GM19240 (cell line): ENCODE measurements around the gene COL5A2.

Experiments
- DNase-seq: peaks from one replicate; pipeline ENCODE4 v3.0.0; 2011; ENCODE audit warnings: low spot score; ENCODE audit not compliant: insufficient read length

COL5A2 gene

GRCh38 chr2:189056200-189057106, 123.1 kb downstream of the COL5A2 start:
- DNase-seq: no peak

GRCh38 chr2:189050165-189050712, 129.3 kb downstream of the COL5A2 start:
- DNase-seq: no peak

GRCh38 chr2:189049709-189050164, 129.8 kb downstream of the COL5A2 start:
- no peak for DNase-seq

- no peak for DNase-seq
These were observed 131.4 kb downstream of the COL5A2 start for GRCh38 chr2:189048189-189048588.

GRCh38 chr2:189047171-189047888, 132.2 kb downstream of the COL5A2 start:
- DNase-seq: no peak

GRCh38 chr2:189046320-189046719, 133.2 kb downstream of the COL5A2 start:
- no peak for DNase-seq

GRCh38 chr2:189045836-189046235, 133.7 kb downstream of the COL5A2 start:
- DNase-seq: no peak

- DNase-seq: no peak
These were observed 142.0 kb downstream of the COL5A2 start for GRCh38 chr2:189037518-189037917.

- peak; percentile 1 for DNase-seq
These were observed 154.5 kb downstream of the COL5A2 start for GRCh38 chr2:189024901-189025618.

GRCh38 chr2:189022492-189022891, 157.1 kb downstream of the COL5A2 start:
- no peak for DNase-seq

GRCh38 chr2:189022053-189022481, 157.5 kb downstream of the COL5A2 start:
- no peak for DNase-seq

GRCh38 chr2:189020179-189020578, 159.4 kb downstream of the COL5A2 start:
- DNase-seq: no peak

- no peak for DNase-seq
These were observed 160.9 kb downstream of the COL5A2 start for GRCh38 chr2:189018631-189019030.

- DNase-seq: no peak
These were observed 163.2 kb downstream of the COL5A2 start for GRCh38 chr2:189016311-189016861.

- DNase-seq: no peak
These were observed 164.2 kb downstream of the COL5A2 start for GRCh38 chr2:189015359-189015758.

GRCh38 chr2:189014449-189015138, 165.0 kb downstream of the COL5A2 start:
- DNase-seq: no peak

GRCh38 chr2:189013671-189014448, 165.7 kb downstream of the COL5A2 start:
- DNase-seq: no peak

GRCh38 chr2:189013031-189013430, 166.5 kb downstream of the COL5A2 start:
- no peak for DNase-seq

GRCh38 chr2:189012351-189012750, 167.2 kb downstream of the COL5A2 start:
- no peak for DNase-seq

GRCh38 chr2:189010536-189010935, 169.0 kb downstream of the COL5A2 start:
- DNase-seq: no peak
